B cell (primary cell): ENCODE measurements around the gene CRYBA1.

Experiments
- CTCF ChIP-seq: fragments of 200-600 bp; IDR thresholded peaks from one replicate; pipeline ENCODE4 v1.8.0; 2022; ENCODE audit warnings: antibody characterized with exemption, mild to moderate bottlenecking
- EZH2 ChIP-seq: IDR thresholded peaks from 2 replicates; pipeline ENCODE4 v1.6.1; 2012; ENCODE audit warnings: borderline replicate concordance, low read depth, mild to moderate bottlenecking, moderate library complexity, low read length; ENCODE audit not compliant: insufficient read depth, poor library complexity, severe bottlenecking

GRCh38 chr17:29215174-29215573, 31.5 kb upstream of the CRYBA1 start:
- TF ChIP-seq CTCF (no peak), EZH2 (no peak)
